ENCODE measurements around the gene TADA2A.

TADA2A gene

GRCh38 chr17:37406635-37407461, at the start of gene TADA2A, which contains the start of gene ACACA:
TSS of gene TADA2A (plus strand) at chr17:37406886. CDS start at chr17:37411366, 4,480 bp downstream.
TSS of gene ACACA (minus strand) at chr17:37406836. CDS start at chr17:37406299, 537 bp downstream.
- DNase-seq, result peak; percentile 54

- DNase-seq, result no peak
Measured at GRCh38 chr17:37358098-37358829, 48.4 kb upstream of the TADA2A start.

GRCh38 chr17:37358830-37359681, 47.6 kb upstream of the TADA2A start:
- peak; percentile 91 for DNase-seq

GRCh38 chr17:37359682-37360188, 47.0 kb upstream of the TADA2A start:
- DNase-seq, result no peak

GRCh38 chr17:37360632-37361031, 46.1 kb upstream of the TADA2A start:
- no peak for DNase-seq

GRCh38 chr17:37361543-37361942, 45.1 kb upstream of the TADA2A start:
- no peak for DNase-seq

- no peak for DNase-seq
Measured at GRCh38 chr17:37365589-37365988, 41.1 kb upstream of the TADA2A start.

- DNase-seq, result no peak
Measured at GRCh38 chr17:37368577-37368976, 38.1 kb upstream of the TADA2A start.

- peak; percentile 10 for DNase-seq
Measured at GRCh38 chr17:37373530-37374159, 33.0 kb upstream of the TADA2A start.

- no peak for DNase-seq
Measured at GRCh38 chr17:37375706-37376105, 31.0 kb upstream of the TADA2A start, which contains the start of gene C17orf78. TSS of gene C17orf78 (plus strand) at chr17:37375985. CDS start at chr17:37376093, 108 bp downstream.

- DNase-seq, result no peak
Measured at GRCh38 chr17:37382056-37382455, 24.6 kb upstream of the TADA2A start.

- no peak for DNase-seq
Measured at GRCh38 chr17:37384560-37385149, 22.0 kb upstream of the TADA2A start.

- no peak for DNase-seq
Measured at GRCh38 chr17:37385474-37385990, 21.2 kb upstream of the TADA2A start.

GRCh38 chr17:37386462-37386861, 20.2 kb upstream of the TADA2A start:
- no peak for DNase-seq

- DNase-seq, result no peak
Measured at GRCh38 chr17:37388266-37388665, 18.4 kb upstream of the TADA2A start.

GRCh38 chr17:37389160-37389559, 17.5 kb upstream of the TADA2A start:
- DNase-seq, result no peak

- no peak for DNase-seq
Measured at GRCh38 chr17:37391146-37391545, 15.5 kb upstream of the TADA2A start.

- DNase-seq, result no peak
Measured at GRCh38 chr17:37392024-37392590, 14.6 kb upstream of the TADA2A start.

GRCh38 chr17:37393352-37393751, 13.3 kb upstream of the TADA2A start:
- no peak for DNase-seq

GRCh38 chr17:37399265-37399803, 7.4 kb upstream of the TADA2A start:
- no peak for DNase-seq

GRCh38 chr17:37400505-37400904, 6.2 kb upstream of the TADA2A start:
- no peak for DNase-seq
